ENCODE results near the gene BCAS3.

DNA sequence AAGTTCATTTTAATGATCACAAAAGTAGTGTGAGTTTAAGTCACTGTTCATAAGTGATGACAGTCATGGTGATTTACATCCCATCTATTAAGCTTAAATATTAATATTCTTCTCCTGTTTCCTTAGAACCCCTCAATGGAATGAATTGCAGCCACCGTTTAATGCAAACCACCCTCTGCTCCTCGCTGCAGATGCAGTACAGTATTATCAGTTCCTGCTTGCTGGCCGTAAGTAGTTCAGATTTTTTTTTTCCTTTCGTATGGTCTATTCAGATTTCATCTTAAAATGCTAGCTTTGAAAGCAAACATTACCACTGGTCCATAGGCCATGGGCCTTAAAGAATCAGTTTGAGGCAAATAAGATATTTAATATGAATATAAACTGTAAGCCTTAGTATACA is 363.0 kb downstream of the BCAS3 start:
- TF ChIP-seq, protein P1, sequence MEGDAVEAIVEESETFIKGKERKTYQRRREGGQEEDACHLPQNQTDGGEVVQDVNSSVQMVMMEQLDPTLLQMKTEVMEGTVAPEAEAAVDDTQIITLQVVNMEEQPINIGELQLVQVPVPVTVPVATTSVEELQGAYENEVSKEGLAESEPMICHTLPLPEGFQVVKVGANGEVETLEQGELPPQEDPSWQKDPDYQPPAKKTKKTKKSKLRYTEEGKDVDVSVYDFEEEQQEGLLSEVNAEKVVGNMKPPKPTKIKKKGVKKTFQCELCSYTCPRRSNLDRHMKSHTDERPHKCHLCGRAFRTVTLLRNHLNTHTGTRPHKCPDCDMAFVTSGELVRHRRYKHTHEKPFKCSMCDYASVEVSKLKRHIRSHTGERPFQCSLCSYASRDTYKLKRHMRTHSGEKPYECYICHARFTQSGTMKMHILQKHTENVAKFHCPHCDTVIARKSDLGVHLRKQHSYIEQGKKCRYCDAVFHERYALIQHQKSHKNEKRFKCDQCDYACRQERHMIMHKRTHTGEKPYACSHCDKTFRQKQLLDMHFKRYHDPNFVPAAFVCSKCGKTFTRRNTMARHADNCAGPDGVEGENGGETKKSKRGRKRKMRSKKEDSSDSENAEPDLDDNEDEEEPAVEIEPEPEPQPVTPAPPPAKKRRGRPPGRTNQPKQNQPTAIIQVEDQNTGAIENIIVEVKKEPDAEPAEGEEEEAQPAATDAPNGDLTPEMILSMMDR (IDR thresholded peaks at IDR 0.05), result no peak
- no peak for TF ChIP-seq POLR2A (IDR thresholded peaks at IDR 0.05)

Data from body of pancreas (tissue), 4 donors.